Gastroesophageal sphincter (tissue), 3 donors: ENCODE results near the gene LEMD1.
"Not testable (repeated sequence)": the region's sequence is repeated elsewhere in the genome, so short reads cannot be mapped to it uniquely, and the experiment has no call there.

Experiments
- CTCF ChIP-seq, 4 experiments: fragments of 200-600 bp in 2 of 4; fragments of 450-650 bp in 2 of 4; sonication (generic) in 1 of 4; IDR thresholded peaks; one replicate each; pipeline ENCODE4 v1.5.1; 2017 to 2019; ENCODE audit warnings: antibody characterized with exemption in 4 of 4, mild to moderate bottlenecking in 2 of 4, moderate library complexity in 2 of 4
- POLR2A ChIP-seq, 2 donors: fragments of 450-650 bp; IDR thresholded peaks; one replicate each; pipeline ENCODE4 v1.6.1; 2017; ENCODE audit warnings: antibody characterized with exemption in 2 of 2, mild to moderate bottlenecking in 2 of 2, moderate library complexity in 1 of 2
- POLR2AphosphoS5 ChIP-seq: sonication (generic); formaldehyde crosslinking; IDR thresholded peaks from one replicate; pipeline ENCODE4 v1.6.1; 2017; ENCODE audit warnings: antibody characterized with exemption

- TF ChIP-seq CTCF (IDR thresholded peaks at IDR 0.05); POLR2AphosphoS5; POLR2A (IDR thresholded peaks at IDR 0.05): not testable (repeated sequence)
Observed at GRCh38 chr1:205365086-205365485, 56.8 kb downstream of the LEMD1 start.
